Right lobe of liver (tissue), 6 donors: ENCODE data around the gene CAMK1G. TPM values are rescaled to one million over a fixed set of nuclear protein-coding genes. Genes with fewer than 3 reads are reported as not detected.
A peak's percentile ranks its signal among the peaks of the same experiment; 100 is the strongest.

Source experiments
- ATAC-seq, 4 donors: fragments of 200-7000 bp; cut with Tn5 transposase; one replicate each; pipeline ENCODE4 v1.9.1; 2020; ENCODE audit warnings: mild to moderate bottlenecking in 4 of 4, moderate library complexity in 4 of 4
- DNase-seq, 3 donors: peaks; one replicate each; pipeline ENCODE4 v3.0.0-alpha.2; 2020
- H3K27ac ChIP-seq, 3 donors: fragments of 200-600 bp; one replicate each; pipeline ENCODE4 v1.8.0; 2022
- H3K27me3 ChIP-seq, 2 donors: fragments of 200-600 bp; one replicate each; pipeline ENCODE4 v1.8.0; 2022
- H3K36me3 ChIP-seq, 4 donors: fragments of 200-600 bp; sonication (generic) in 1 of 4; one replicate each; pipeline versions ENCODE4 v1.5.1 to v1.8.0; 2017 to 2022; ENCODE audit warnings: control low read depth in 1 of 4
- H3K4me1 ChIP-seq, 4 donors: fragments of 200-600 bp; sonication (generic) in 1 of 4; one replicate each; pipeline versions ENCODE4 v1.5.1 to v1.8.0; 2017 to 2022; ENCODE audit warnings: control low read depth in 1 of 4
- H3K4me3 ChIP-seq, 3 donors: fragments of 200-600 bp; one replicate each; pipeline ENCODE4 v1.8.0; 2022
- H3K9me3 ChIP-seq, 4 donors: fragments of 200-600 bp; sonication (generic) in 1 of 4; one replicate each; pipeline versions ENCODE4 v1.5.1 to v1.8.0; 2017 to 2022; ENCODE audit warnings: control low read depth in 1 of 4
- CTCF ChIP-seq, 4 donors: fragments of 200-600 bp in 3 of 4; fragments of 450-650 bp in 1 of 4; IDR thresholded peaks; one replicate each; pipeline versions ENCODE4 v1.5.1 to v1.8.0; 2016 to 2022; ENCODE audit warnings: antibody characterized with exemption in 4 of 4, mild to moderate bottlenecking in 2 of 4
- POLR2A ChIP-seq: fragments of 450-650 bp; IDR thresholded peaks from one replicate; pipeline ENCODE4 v1.6.1; 2017; ENCODE audit warnings: antibody characterized with exemption, mild to moderate bottlenecking
- WGBS: methylation state at CpG from one replicate; pipeline ENCODE4 v1.1.6; 2018; ENCODE audit warnings: low coverage, low lambda C conversion rate; ENCODE audit not compliant: insufficient coverage; ENCODE audit errors: missing lambda C conversion rate; 5-methylcytosine and 5-hydroxymethylcytosine counted together
- intact Hi-C, 2 donors: fragments of 100-400 bp; cut with DNase I; formaldehyde crosslinking; loops; one replicate each; pipeline versions ENCODE4 v1.11.2 to v1.14.1; 2022
- total RNA-seq, 6 experiments: library from RNA; depleted of rRNA in 2 of 6; stranded (reverse); fragments of >200 nt in 2 of 6; fragmentation: NEBNext Ultra II Directional in 3 of 6; extraction: Animal tissue kit (Norgen Biotek cat#: 25700) in 3 of 6; gene quantifications; one replicate each; pipeline versions ENCODE4 v1.1.0 to v1.2.4, GENCODE V29; 2016 to 2023
- donor health status: DM: no; HTN: yes; CAD: no.
- donor health status: DM: no; HTN: no; CAD: no.
- donor health status: DM: no; HTN: no; CAD: no.
- donor health status: DM: no; HTN: yes; CAD: no.
- donor health status: DM: no; HTN: yes; CAD: no.

The CAMK1G gene
- total RNA-seq, 6 experiments from 2014 or later: 0.17 to 0.80 (median 0.37) TPM; not detected in 2

GRCh38 chr1:209564849-209565248, 18.7 kb upstream of the CAMK1G start:
- Histone ChIP-seq H3K4me1 (no peaks in the 10 kb centered on the region), H3K27me3 (no peaks in the 10 kb centered on the region), H3K9me3 (no peaks in the 10 kb centered on the region), H3K4me3 (no peak overlapping the region), H3K36me3 (no peaks in the 10 kb centered on the region), H3K27ac (no peak overlapping the region)
- DNase-seq: no peak
- intact Hi-C loops: no loop called here
- no peak for ATAC-seq
- WGBS: 25% methylated on average over 2 of the region's 4 CpGs
- no peak for TF ChIP-seq POLR2A
- no peak for TF ChIP-seq CTCF (IDR thresholded peaks at IDR 0.05)

- H3K27ac ChIP-seq: no peak overlapping the region
- H3K4me1 ChIP-seq: no peaks in the 10 kb centered on the region
- no peaks in the 10 kb centered on the region for H3K27me3 ChIP-seq
- peak; percentile 94 to 98 (median 96) for ATAC-seq
- intact Hi-C loops: no loop called here
- DNase-seq: peak; percentile 75 to 86 (median 76)
- no peaks in the 10 kb centered on the region for H3K9me3 ChIP-seq
- no peaks in the 10 kb centered on the region for H3K36me3 ChIP-seq
- H3K4me3 ChIP-seq: no peak overlapping the region
- WGBS: 16% methylated on average over 13 of the region's 15 CpGs
- peak; percentile 74 to 86 (median 80) for TF ChIP-seq CTCF (IDR thresholded peaks at IDR 0.05)
- TF ChIP-seq POLR2A: no peak
Measured at GRCh38 chr1:209565759-209566678, 17.5 kb upstream of the CAMK1G start.

GRCh38 chr1:209567698-209568175, 15.8 kb upstream of the CAMK1G start:
- DNase-seq: no peak
- Histone ChIP-seq H3K36me3 (no peaks in the 10 kb centered on the region), H3K4me3 (no peak overlapping the region), H3K27ac (no peak overlapping the region), H3K27me3 (no peaks in the 10 kb centered on the region), H3K9me3 (no peaks in the 10 kb centered on the region), H3K4me1 (no peaks in the 10 kb centered on the region)
- intact Hi-C loops: no loop called here
- TF ChIP-seq POLR2A (no peak), CTCF (IDR thresholded peaks at IDR 0.05) (no peak)
- 38% methylated on average over 1 of the region's 1 CpG for WGBS
- ATAC-seq: no peak

- Histone ChIP-seq H3K36me3 (no peaks in the 10 kb centered on the region), H3K27me3 (no peaks in the 10 kb centered on the region), H3K4me1 (no peaks in the 10 kb centered on the region), H3K27ac (no peak overlapping the region), H3K9me3 (no peaks in the 10 kb centered on the region), H3K4me3 (no peak overlapping the region)
- 1% methylated on average over 9 of the region's 9 CpGs for WGBS
- TF ChIP-seq CTCF (IDR thresholded peaks at IDR 0.05): peak; percentile 74 to 95 (median 90)
- TF ChIP-seq POLR2A: no peak
- peak; percentile 73 to 80 (median 77) for DNase-seq
- intact Hi-C loops: loop anchor here in 1 of 2 donors (10.0 kb wide), 1 partner anchor 55 kb away; no protein-coding TSS in a partner anchor
- ATAC-seq: peak; percentile 78 to 87 (median 84)
Measured at GRCh38 chr1:209569455-209570207, 13.9 kb upstream of the CAMK1G start.
